ENCODE results near the gene AOC3. TPM values are rescaled to one million over a fixed set of nuclear protein-coding genes. Genes with fewer than 3 reads are reported as not detected.
A peak's percentile ranks its signal among the peaks of the same experiment; 100 is the strongest.
"Not testable (repeated sequence)": the region's sequence is repeated elsewhere in the genome, so short reads cannot be mapped to it uniquely, and the experiment has no call there.

Gene AOC3
- total RNA-seq, 1 donor from 2014 or later: 17.4 TPM

- no peak overlapping the region for H3K4me3 Mint-ChIP-seq (ENCODE audit: unreplicated experiment)
- no peaks in the 10 kb centered on the region for H3K9me3 Mint-ChIP-seq (ENCODE audit: low read depth)
- H3K36me3 Mint-ChIP-seq (ENCODE audit: low read depth): peaks cover 9% of the 10 kb centered on the region
- H3K27me3 Mint-ChIP-seq (ENCODE audit: low read depth): no peaks in the 10 kb centered on the region
- no peak for TF ChIP-seq CTCF (IDR thresholded peaks at IDR 0.05)
- H3K27ac Mint-ChIP-seq (ENCODE audit: unreplicated experiment): no peak overlapping the region
- DNase-seq (ENCODE audit: low spot score): no peak
- peaks cover 37% of the 10 kb centered on the region for H3K4me1 Mint-ChIP-seq (ENCODE audit: low read depth)
These were observed 2.0 kb upstream of the AOC3 start for GRCh38 chr17:42849031-42849430.

GRCh38 chr17:42849451-42850181, 1.4 kb upstream of the AOC3 start:
- Mint-ChIP-seq H3K4me3 (ENCODE audit: unreplicated experiment) (no peak overlapping the region), H3K4me1 (ENCODE audit: low read depth) (peaks cover 35% of the 10 kb centered on the region), H3K36me3 (ENCODE audit: low read depth) (peaks cover 6% of the 10 kb centered on the region), H3K27me3 (ENCODE audit: low read depth) (no peaks in the 10 kb centered on the region), H3K27ac (ENCODE audit: unreplicated experiment) (no peak overlapping the region), H3K9me3 (ENCODE audit: low read depth) (no peaks in the 10 kb centered on the region)
- no peak for TF ChIP-seq CTCF (IDR thresholded peaks at IDR 0.05)
- DNase-seq (ENCODE audit: low spot score): no peak

GRCh38 chr17:42851371-42852240, 607 bp downstream of the AOC3 start:
- not testable (repeated sequence) for H3K9me3 Mint-ChIP-seq (ENCODE audit: low read depth); H3K36me3 Mint-ChIP-seq (ENCODE audit: low read depth); H3K27me3 Mint-ChIP-seq (ENCODE audit: low read depth); H3K27ac Mint-ChIP-seq (ENCODE audit: unreplicated experiment); H3K4me3 Mint-ChIP-seq (ENCODE audit: unreplicated experiment); DNase-seq (ENCODE audit: low spot score)
- H3K4me1 Mint-ChIP-seq (ENCODE audit: low read depth): peaks cover 23% of the 10 kb centered on the region

- TF ChIP-seq CTCF (IDR thresholded peaks at IDR 0.05): no peak
- DNase-seq (ENCODE audit: low spot score): no peak
- no peaks in the 10 kb centered on the region for H3K9me3 Mint-ChIP-seq (ENCODE audit: low read depth)
- no peak overlapping the region for H3K4me3 Mint-ChIP-seq (ENCODE audit: unreplicated experiment)
- peaks cover 16% of the 10 kb centered on the region for H3K4me1 Mint-ChIP-seq (ENCODE audit: low read depth)
- H3K27me3 Mint-ChIP-seq (ENCODE audit: low read depth): no peaks in the 10 kb centered on the region
- H3K36me3 Mint-ChIP-seq (ENCODE audit: low read depth): no peaks in the 10 kb centered on the region
- H3K27ac Mint-ChIP-seq (ENCODE audit: unreplicated experiment): no peak overlapping the region
These were observed 1.4 kb downstream of the AOC3 start for GRCh38 chr17:42852351-42852750.

GRCh38 chr17:42853004-42853403, 2.0 kb downstream of the AOC3 start:
- Mint-ChIP-seq H3K36me3 (ENCODE audit: low read depth) (no peaks in the 10 kb centered on the region), H3K4me1 (ENCODE audit: low read depth) (peaks cover 15% of the 10 kb centered on the region), H3K9me3 (ENCODE audit: low read depth) (no peaks in the 10 kb centered on the region), H3K27ac (ENCODE audit: unreplicated experiment) (no peak overlapping the region), H3K27me3 (ENCODE audit: low read depth) (no peaks in the 10 kb centered on the region), H3K4me3 (ENCODE audit: unreplicated experiment) (peak overlapping the region; percentile 24)
- no peak for TF ChIP-seq CTCF (IDR thresholded peaks at IDR 0.05)
- no peak for DNase-seq (ENCODE audit: low spot score)

Data from chondrocyte (in vitro differentiated cells).